Transverse colon (tissue), 3 donors: ENCODE results near the gene XRN1.

Source experiments
- EP300 ChIP-seq: sonication (generic); formaldehyde crosslinking; IDR thresholded peaks from one replicate; pipeline ENCODE4 v1.6.1; 2017; ENCODE audit warnings: antibody characterized with exemption, low read depth
- TF ChIP-seq, protein P1 (sequence below), 5 experiments: fragments of 200-600 bp in 3 of 5; fragments of 450-650 bp in 2 of 5; sonication (generic) in 3 of 5; IDR thresholded peaks; 1 replicate in 2 of 5; 2 replicates in 3 of 5; pipeline ENCODE4 v1.5.1; 2016 to 2017; ENCODE audit warnings: antibody characterized with exemption in 5 of 5, inconsistent platforms in 3 of 5, mild to moderate bottlenecking in 2 of 5, moderate library complexity in 1 of 5

DNA sequence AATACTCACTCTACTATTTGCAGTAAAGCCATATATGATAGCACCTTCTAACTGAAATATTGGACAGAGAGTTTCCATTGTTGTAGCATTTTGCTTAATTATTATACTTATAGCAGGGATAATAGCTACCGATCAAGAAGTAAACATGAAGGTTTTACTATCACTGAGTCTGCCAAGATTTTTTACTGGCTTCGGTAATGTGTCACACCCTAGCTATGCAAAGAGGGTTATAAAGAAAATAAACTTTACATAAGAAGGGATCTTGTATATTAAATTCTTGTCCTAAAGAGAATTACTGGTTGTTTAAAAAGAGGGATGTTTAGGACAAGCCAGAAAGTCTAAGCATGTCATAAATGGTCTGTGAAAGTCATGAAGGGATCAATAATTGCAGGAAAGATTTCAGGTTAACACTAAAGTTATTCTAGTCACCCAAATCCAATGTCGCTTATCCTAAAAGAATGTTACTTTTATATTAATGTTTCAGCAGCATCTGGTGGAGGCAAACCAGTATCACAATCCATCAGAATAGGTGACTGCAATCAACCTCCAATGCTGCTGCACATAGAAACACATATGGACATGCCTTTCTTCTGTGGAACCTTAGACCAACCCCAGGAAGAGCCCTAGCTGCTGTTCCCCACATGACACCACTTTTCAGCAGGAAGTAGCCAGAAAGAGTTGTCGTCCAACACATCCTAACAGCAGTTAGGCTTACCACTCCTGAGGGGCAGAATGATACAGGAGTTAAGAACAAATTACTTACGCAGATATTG lies 159.8 kb downstream of the XRN1 start:
- TF ChIP-seq, protein P1, sequence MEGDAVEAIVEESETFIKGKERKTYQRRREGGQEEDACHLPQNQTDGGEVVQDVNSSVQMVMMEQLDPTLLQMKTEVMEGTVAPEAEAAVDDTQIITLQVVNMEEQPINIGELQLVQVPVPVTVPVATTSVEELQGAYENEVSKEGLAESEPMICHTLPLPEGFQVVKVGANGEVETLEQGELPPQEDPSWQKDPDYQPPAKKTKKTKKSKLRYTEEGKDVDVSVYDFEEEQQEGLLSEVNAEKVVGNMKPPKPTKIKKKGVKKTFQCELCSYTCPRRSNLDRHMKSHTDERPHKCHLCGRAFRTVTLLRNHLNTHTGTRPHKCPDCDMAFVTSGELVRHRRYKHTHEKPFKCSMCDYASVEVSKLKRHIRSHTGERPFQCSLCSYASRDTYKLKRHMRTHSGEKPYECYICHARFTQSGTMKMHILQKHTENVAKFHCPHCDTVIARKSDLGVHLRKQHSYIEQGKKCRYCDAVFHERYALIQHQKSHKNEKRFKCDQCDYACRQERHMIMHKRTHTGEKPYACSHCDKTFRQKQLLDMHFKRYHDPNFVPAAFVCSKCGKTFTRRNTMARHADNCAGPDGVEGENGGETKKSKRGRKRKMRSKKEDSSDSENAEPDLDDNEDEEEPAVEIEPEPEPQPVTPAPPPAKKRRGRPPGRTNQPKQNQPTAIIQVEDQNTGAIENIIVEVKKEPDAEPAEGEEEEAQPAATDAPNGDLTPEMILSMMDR (IDR thresholded peaks at IDR 0.05) = no peak
- TF ChIP-seq EP300 = no peak
